ENCODE measurements around the gene GALNT12.

The GALNT12 gene

GRCh38 chr9:98846081-98846480, 38.6 kb downstream of the GALNT12 start:
- H3K4me3 ChIP-seq (ENCODE audit: low read length), result no peak overlapping the region
- no peak overlapping the region for H3K9ac ChIP-seq (ENCODE audit: low read length)
- no peaks in the 10 kb centered on the region for H3K27me3 ChIP-seq (ENCODE audit: control insufficient read depth, insufficient read depth, low read length)
- no peaks in the 10 kb centered on the region for H3K36me3 ChIP-seq (ENCODE audit: control insufficient read depth, insufficient read depth, low read length)
- no peaks in the 10 kb centered on the region for H3K9me3 ChIP-seq (ENCODE audit: control insufficient read depth, low read length)
- H3K4me1 ChIP-seq (ENCODE audit: control insufficient read depth, insufficient read depth, low read length), result peaks cover 4% of the 10 kb centered on the region

- no peaks in the 10 kb centered on the region for H3K27me3 ChIP-seq (ENCODE audit: control insufficient read depth, insufficient read depth, low read length)
- no peaks in the 10 kb centered on the region for H3K9me3 ChIP-seq (ENCODE audit: control insufficient read depth, low read length)
- no peaks in the 10 kb centered on the region for H3K36me3 ChIP-seq (ENCODE audit: control insufficient read depth, insufficient read depth, low read length)
Measured at GRCh38 chr9:98846879-98847278, 39.4 kb downstream of the GALNT12 start.

GRCh38 chr9:98848450-98849149, 41.1 kb downstream of the GALNT12 start:
- no peaks in the 10 kb centered on the region for H3K9me3 ChIP-seq (ENCODE audit: control insufficient read depth, low read length)
- H3K4me3 ChIP-seq (ENCODE audit: low read length), result no peak overlapping the region
- no peak overlapping the region for H3K9ac ChIP-seq (ENCODE audit: low read length)
- H3K4me1 ChIP-seq (ENCODE audit: control insufficient read depth, insufficient read depth, low read length), result peaks cover 4% of the 10 kb centered on the region
- no peaks in the 10 kb centered on the region for H3K36me3 ChIP-seq (ENCODE audit: control insufficient read depth, insufficient read depth, low read length)
- H3K27me3 ChIP-seq (ENCODE audit: control insufficient read depth, insufficient read depth, low read length), result no peaks in the 10 kb centered on the region

More at GRCh38 chr9:98846879-98847278, 39.4 kb downstream of the GALNT12 start:
- Histone ChIP-seq H3K4me3 (ENCODE audit: low read length) (no peak overlapping the region), H3K9ac (ENCODE audit: low read length) (no peak overlapping the region), H3K4me1 (ENCODE audit: control insufficient read depth, insufficient read depth, low read length) (peaks cover 4% of the 10 kb centered on the region)

DNA sequence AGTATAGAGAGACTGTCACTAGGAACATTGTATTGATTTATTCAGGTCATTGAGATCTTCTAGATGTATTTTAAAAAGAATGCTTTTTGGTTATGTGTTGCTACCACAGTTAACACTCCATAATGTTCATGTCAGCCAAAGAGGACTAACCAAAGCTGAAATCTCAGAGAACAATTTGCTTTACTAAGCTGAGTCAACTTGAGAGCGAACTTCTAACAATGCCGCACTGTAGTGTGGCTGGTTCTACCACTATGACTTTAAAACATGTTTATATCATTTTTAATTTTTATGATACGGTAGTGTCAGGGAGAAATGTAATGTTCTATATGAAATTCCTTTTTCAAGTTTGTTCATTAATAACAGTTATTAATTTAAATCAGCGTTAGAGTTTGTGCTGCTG, 42.1 kb downstream of the GALNT12 start:
- Histone ChIP-seq H3K4me1 (ENCODE audit: control insufficient read depth, insufficient read depth, low read length) (peaks cover 4% of the 10 kb centered on the region), H3K36me3 (ENCODE audit: control insufficient read depth, insufficient read depth, low read length) (no peaks in the 10 kb centered on the region), H3K4me3 (ENCODE audit: low read length) (no peak overlapping the region), H3K9me3 (ENCODE audit: control insufficient read depth, low read length) (no peaks in the 10 kb centered on the region), H3K27me3 (ENCODE audit: control insufficient read depth, insufficient read depth, low read length) (no peaks in the 10 kb centered on the region), H3K9ac (ENCODE audit: low read length) (no peak overlapping the region)

DNA sequence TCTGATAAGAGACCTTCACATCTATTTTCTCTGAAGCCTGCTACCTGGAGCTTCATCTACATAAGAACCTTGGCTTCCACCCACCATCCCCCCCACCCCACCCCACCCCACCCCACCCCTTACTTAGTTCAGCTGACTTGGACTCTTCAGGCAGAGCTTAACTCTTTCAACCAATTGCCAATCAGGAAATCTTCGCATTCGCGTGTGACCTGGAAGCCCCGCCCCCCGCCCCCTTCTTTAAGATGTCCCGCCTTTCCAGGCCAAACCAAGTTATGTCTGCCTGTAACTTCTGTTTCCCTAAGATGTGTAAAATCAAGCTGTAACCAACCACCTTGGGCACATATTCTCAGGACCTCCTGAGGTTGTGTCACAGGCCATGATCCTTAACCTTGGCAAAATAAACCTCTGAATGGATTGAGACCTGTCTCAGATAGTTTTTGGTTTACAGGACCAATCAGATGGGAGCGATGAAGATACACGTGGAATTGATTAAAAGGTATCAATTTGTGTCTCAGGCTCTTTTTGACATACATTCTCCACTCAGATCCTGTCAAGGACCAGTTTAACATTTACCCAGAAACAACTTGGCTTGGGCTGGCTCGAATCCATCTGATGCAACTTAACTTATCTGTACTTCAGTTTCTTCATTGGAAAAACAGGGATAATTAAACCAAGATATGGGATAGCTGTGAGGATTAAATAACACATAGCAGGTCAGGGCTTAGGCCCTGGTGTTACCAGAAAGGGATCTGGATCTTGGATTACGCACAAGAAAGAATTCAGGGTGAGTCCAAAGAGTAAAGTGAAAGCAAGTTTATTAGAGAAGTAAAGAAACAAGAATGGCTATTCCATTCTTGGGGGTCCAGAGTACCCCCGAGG, 43.6 kb downstream of the GALNT12 start:
- Histone ChIP-seq H3K4me1 (ENCODE audit: control insufficient read depth, insufficient read depth, low read length) (peaks cover 4% of the 10 kb centered on the region), H3K9ac (ENCODE audit: low read length) (no peak overlapping the region), H3K27me3 (ENCODE audit: control insufficient read depth, insufficient read depth, low read length) (no peaks in the 10 kb centered on the region), H3K36me3 (ENCODE audit: control insufficient read depth, insufficient read depth, low read length) (no peaks in the 10 kb centered on the region), H3K9me3 (ENCODE audit: control insufficient read depth, low read length) (no peaks in the 10 kb centered on the region), H3K4me3 (ENCODE audit: low read length) (no peak overlapping the region)

DNA sequence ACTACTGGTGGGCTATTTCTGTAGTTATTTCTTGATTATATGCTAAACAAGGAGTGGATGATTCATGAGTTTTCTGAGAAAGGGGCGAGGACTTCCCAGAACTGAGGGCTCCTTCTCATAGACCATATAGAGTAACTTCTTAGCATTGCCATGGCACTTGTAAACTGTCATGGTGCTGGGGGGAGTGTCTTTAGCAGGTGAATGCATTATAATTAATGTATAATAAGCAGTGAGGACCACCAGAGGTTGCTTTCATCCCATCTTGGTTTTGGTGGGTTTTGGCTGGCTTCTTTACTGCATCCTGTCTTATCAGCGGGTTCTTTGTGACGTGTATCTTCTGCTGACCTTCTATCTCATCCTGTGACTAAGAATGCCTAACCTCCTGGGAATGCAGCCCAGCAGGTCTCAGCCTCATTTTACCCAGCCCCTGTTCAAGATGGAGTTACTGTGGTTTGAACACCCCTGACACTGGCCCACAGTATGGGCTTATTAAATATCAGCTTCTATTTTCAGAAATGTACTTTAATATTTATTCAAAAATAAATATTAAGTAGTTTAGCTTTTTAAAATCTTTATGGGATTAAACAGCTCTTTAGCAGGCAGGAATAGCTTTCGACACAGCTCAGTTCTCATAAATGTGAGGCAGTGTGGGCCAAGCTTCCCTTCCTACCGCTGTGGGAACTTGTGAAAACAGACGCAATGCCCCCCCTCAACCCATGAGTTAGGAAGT, 44.4 kb downstream of the GALNT12 start:
- Histone ChIP-seq H3K9ac (ENCODE audit: low read length) (no peak overlapping the region), H3K27me3 (ENCODE audit: control insufficient read depth, insufficient read depth, low read length) (no peaks in the 10 kb centered on the region), H3K9me3 (ENCODE audit: control insufficient read depth, low read length) (no peaks in the 10 kb centered on the region), H3K4me1 (ENCODE audit: control insufficient read depth, insufficient read depth, low read length) (peaks cover 4% of the 10 kb centered on the region), H3K36me3 (ENCODE audit: control insufficient read depth, insufficient read depth, low read length) (no peaks in the 10 kb centered on the region), H3K4me3 (ENCODE audit: low read length) (no peak overlapping the region)

DNA sequence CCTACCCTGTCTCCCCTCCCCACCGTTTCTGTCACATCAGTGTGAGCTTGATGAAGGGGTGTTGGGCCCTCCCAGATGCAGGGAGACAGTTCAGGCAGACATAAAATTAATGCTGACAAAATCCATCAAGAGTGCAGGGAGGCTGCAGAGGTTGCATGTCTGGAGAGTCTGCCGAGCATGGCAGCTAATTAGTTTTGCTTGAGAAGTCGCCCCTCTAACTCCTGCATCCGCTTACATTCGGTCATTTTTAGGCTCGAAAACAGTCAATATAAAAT, 44.9 kb downstream of the GALNT12 start:
- Histone ChIP-seq H3K9me3 (ENCODE audit: control insufficient read depth, low read length) (no peaks in the 10 kb centered on the region), H3K36me3 (ENCODE audit: control insufficient read depth, insufficient read depth, low read length) (no peaks in the 10 kb centered on the region), H3K4me3 (ENCODE audit: low read length) (no peak overlapping the region), H3K27me3 (ENCODE audit: control insufficient read depth, insufficient read depth, low read length) (no peaks in the 10 kb centered on the region), H3K4me1 (ENCODE audit: control insufficient read depth, insufficient read depth, low read length) (peaks cover 4% of the 10 kb centered on the region), H3K9ac (ENCODE audit: low read length) (no peak overlapping the region)

GRCh38 chr9:98852961-98853360, 45.5 kb downstream of the GALNT12 start:
- no peaks in the 10 kb centered on the region for H3K27me3 ChIP-seq (ENCODE audit: control insufficient read depth, insufficient read depth, low read length)
- H3K9ac ChIP-seq (ENCODE audit: low read length), result no peak overlapping the region
- no peaks in the 10 kb centered on the region for H3K36me3 ChIP-seq (ENCODE audit: control insufficient read depth, insufficient read depth, low read length)
- H3K4me3 ChIP-seq (ENCODE audit: low read length), result no peak overlapping the region
- H3K9me3 ChIP-seq (ENCODE audit: control insufficient read depth, low read length), result no peaks in the 10 kb centered on the region
- H3K4me1 ChIP-seq (ENCODE audit: control insufficient read depth, insufficient read depth, low read length), result peaks cover 4% of the 10 kb centered on the region

DNA sequence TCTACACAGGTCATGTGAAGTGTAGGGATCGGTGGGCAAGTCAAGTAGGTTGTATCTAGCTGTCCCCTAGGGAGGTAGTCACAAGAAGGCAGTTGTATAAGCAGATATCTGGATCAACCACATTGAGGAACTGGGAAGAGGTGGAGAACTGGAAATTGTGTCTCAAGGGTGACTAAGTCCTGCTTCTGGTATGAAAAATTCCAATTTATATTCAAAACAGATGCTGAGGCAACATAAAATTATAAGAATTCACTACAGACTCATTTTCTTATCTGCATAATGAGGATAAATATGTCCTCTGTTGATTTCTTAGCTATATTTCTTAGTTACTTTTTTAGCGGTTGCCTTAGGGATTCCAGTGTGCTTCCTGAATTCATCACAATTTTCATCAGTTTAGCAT, 46.8 kb downstream of the GALNT12 start:
- Histone ChIP-seq H3K9me3 (ENCODE audit: control insufficient read depth, low read length) (no peaks in the 10 kb centered on the region), H3K4me3 (ENCODE audit: low read length) (no peak overlapping the region), H3K4me1 (ENCODE audit: control insufficient read depth, insufficient read depth, low read length) (no peaks in the 10 kb centered on the region), H3K27me3 (ENCODE audit: control insufficient read depth, insufficient read depth, low read length) (no peaks in the 10 kb centered on the region), H3K36me3 (ENCODE audit: control insufficient read depth, insufficient read depth, low read length) (no peaks in the 10 kb centered on the region), H3K9ac (ENCODE audit: low read length) (no peak overlapping the region)

DNA sequence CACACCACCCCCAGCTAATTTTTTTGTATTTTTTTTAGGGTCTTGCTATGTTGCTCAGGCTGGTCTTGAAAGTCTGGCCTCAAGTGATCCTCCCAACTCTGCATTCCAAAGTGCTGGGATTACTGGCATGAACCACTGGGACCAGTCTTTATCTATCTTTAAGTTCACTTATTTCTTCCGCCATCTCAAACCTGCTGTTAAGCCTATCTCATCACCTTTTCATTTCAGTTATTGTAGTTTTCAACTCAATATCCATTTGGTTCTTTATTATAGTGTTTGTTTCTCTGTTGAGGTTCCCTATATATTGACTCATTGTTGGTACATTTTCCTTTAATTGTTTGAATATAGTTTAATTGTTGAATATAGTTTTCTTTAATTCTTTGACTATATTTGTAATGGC, 48.1 kb downstream of the GALNT12 start:
- no peaks in the 10 kb centered on the region for H3K4me1 ChIP-seq (ENCODE audit: control insufficient read depth, insufficient read depth, low read length)
- no peaks in the 10 kb centered on the region for H3K36me3 ChIP-seq (ENCODE audit: control insufficient read depth, insufficient read depth, low read length)
- H3K4me3 ChIP-seq (ENCODE audit: low read length), result no peak overlapping the region
- H3K9me3 ChIP-seq (ENCODE audit: control insufficient read depth, low read length), result no peaks in the 10 kb centered on the region
- no peak overlapping the region for H3K9ac ChIP-seq (ENCODE audit: low read length)
- H3K27me3 ChIP-seq (ENCODE audit: control insufficient read depth, insufficient read depth, low read length), result no peaks in the 10 kb centered on the region

- H3K4me1 ChIP-seq (ENCODE audit: control insufficient read depth, insufficient read depth, low read length), result no peaks in the 10 kb centered on the region
- no peak overlapping the region for H3K9ac ChIP-seq (ENCODE audit: low read length)
- H3K9me3 ChIP-seq (ENCODE audit: control insufficient read depth, low read length), result no peaks in the 10 kb centered on the region
- H3K27me3 ChIP-seq (ENCODE audit: control insufficient read depth, insufficient read depth, low read length), result no peaks in the 10 kb centered on the region
- no peak overlapping the region for H3K4me3 ChIP-seq (ENCODE audit: low read length)
- H3K36me3 ChIP-seq (ENCODE audit: control insufficient read depth, insufficient read depth, low read length), result no peaks in the 10 kb centered on the region
Measured at GRCh38 chr9:98856982-98857381, 49.5 kb downstream of the GALNT12 start.

- no peak overlapping the region for H3K9ac ChIP-seq (ENCODE audit: low read length)
- no peaks in the 10 kb centered on the region for H3K36me3 ChIP-seq (ENCODE audit: control insufficient read depth, insufficient read depth, low read length)
- no peaks in the 10 kb centered on the region for H3K4me1 ChIP-seq (ENCODE audit: control insufficient read depth, insufficient read depth, low read length)
- no peaks in the 10 kb centered on the region for H3K9me3 ChIP-seq (ENCODE audit: control insufficient read depth, low read length)
- H3K27me3 ChIP-seq (ENCODE audit: control insufficient read depth, insufficient read depth, low read length), result no peaks in the 10 kb centered on the region
- no peak overlapping the region for H3K4me3 ChIP-seq (ENCODE audit: low read length)
Measured at GRCh38 chr9:98859941-98860340, 52.5 kb downstream of the GALNT12 start.
